C4-2B (cell line): ENCODE data around the gene SRF.

Experiments used
- H3K27ac ChIP-seq: fragments of 450-650 bp; 2 replicates; pipeline ENCODE4 v1.5.1; 2017
- CTCF ChIP-seq: fragments of 450-650 bp; conservative IDR thresholded peaks from 2 replicates; pipeline ENCODE4 v1.5.1; 2017; ENCODE audit warnings: mild to moderate bottlenecking
- ZFX ChIP-seq: fragments of 450-650 bp; IDR thresholded peaks from 2 replicates; pipeline ENCODE4 v1.6.1; 2017

Gene SRF

GRCh38 chr6:43173591-43174262 is 2.7 kb downstream of the SRF start:
- H3K27ac ChIP-seq = peak overlapping the region; percentile 39
- TF ChIP-seq CTCF = no peak
- TF ChIP-seq ZFX = no peak

- TF ChIP-seq CTCF (no peak), ZFX (no peak)
- peak overlapping the region; percentile 39 for H3K27ac ChIP-seq
These were observed 3.4 kb downstream of the SRF start for GRCh38 chr6:43174263-43175112.

- no peak overlapping the region for H3K27ac ChIP-seq
- no peak for TF ChIP-seq CTCF
- TF ChIP-seq ZFX = no peak
These were observed 4.8 kb downstream of the SRF start for GRCh38 chr6:43175676-43176422.

- H3K27ac ChIP-seq = no peak overlapping the region
- no peak for TF ChIP-seq ZFX
- no peak for TF ChIP-seq CTCF
These were observed 5.3 kb downstream of the SRF start for GRCh38 chr6:43176423-43176786.

GRCh38 chr6:43178150-43178549 is 7.1 kb downstream of the SRF start:
- no peak for TF ChIP-seq CTCF
- TF ChIP-seq ZFX = no peak

GRCh38 chr6:43178951-43179830 is 8.1 kb downstream of the SRF start:
- no peak overlapping the region for H3K27ac ChIP-seq

More at GRCh38 chr6:43178150-43178549, 7.1 kb downstream of the SRF start:
- H3K27ac ChIP-seq = no peak overlapping the region

More at GRCh38 chr6:43178951-43179830, 8.1 kb downstream of the SRF start:
- TF ChIP-seq ZFX (no peak), CTCF (no peak)
